ENCODE data around the gene PPP5C.
"Not testable (repeated sequence)": the region's sequence is repeated elsewhere in the genome, so short reads cannot be mapped to it uniquely, and the experiment has no call there.

PPP5C gene

GRCh38 chr19:46411088-46411924, 64.4 kb downstream of the PPP5C start:
- DNase-seq: no peak

GRCh38 chr19:46411925-46412649, 65.2 kb downstream of the PPP5C start:
- DNase-seq: no peak

DNA sequence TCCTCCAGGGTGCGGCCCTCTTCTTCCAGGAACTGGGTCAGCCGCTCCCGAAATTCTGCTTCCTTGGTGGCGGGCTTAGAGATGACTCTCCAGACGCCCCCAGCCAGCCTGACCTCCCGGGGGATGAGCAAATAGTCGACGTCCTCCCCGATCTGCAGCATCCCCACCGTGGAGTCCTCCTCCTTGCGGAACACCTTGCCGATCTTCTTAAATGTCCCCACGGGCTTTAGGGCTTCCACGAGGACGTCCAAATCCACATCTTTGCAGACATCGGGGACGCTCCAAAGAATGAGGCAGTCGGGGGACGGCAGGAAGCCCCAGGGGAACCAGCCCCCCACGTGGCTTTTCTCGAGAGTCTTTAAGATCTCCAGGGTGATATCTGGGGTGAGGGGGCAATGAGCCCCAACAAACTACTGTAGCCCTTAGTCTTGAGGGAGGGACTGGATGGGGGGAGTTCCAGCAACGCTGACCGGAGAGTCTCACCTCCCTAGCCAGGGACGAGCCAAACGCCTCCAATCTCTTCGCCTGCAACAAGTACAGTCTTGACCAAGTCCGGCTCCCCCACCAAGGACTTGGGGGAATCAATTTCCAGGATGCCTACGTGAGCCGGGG, 65.9 kb downstream of the PPP5C start:
- DNase-seq: no peak

DNA sequence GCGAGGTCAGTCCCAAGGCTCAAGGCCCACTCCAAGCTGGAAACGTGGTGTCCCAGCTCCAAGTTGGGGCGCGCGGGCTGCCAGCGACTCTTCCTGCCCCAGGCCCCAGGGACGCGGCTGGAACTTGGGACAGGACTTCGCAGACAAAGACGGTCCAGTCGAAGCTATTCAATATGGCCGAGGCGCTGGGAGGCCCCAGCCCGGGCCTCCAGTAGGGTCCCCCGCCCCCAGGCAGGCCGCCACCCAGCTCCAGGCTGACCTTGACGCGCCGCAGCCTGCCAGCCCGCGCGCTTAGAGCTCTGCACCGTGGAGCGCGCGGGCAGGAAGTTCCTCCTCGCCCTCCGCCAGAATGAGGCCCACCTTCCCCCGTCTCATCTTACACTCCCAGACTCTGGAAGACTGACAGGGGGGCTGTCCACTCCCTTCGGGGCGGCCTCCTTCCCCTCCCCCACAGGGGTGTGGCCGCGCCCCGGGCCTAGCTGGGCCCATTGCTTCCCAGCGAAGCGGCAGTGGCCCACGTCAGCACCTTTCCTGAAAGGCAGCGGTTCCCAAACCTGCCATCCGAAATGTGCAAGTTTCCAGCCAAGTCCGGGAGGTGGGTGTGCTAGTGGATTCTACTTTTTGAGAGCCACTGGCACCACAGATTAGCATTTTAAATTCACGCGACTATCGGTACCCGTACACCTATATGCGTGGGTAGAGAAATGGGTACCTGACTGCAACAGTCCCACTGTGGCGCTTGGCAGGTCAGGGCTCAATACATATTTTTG, 66.6 kb downstream of the PPP5C start, which contains the start of gene CCDC8:
TSS of gene CCDC8 (minus strand) at position 303 of the 770 bp plus-strand sequence. CDS start 754 bp downstream, outside the sequence.
- DNase-seq: no peak

DNA sequence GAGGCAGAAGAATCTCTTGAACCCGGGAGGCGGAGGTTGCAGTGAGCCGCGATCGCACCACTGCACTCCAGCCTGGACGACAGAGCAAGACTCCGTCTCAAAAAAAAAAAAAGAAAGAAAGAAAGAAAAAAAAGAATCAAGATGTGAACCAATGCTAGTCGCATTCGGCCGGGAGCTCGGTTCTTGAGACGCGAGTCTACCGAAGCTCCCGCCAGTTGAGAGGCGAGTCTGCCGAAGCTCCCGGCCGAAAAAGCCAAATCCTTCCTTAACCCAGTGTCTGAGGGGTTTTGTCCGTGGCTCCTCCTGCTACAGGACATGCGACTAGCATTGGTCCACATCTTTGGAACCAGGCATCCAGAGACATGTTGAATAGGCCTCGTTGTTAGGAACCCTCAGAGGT, 68.0 kb downstream of the PPP5C start:
- not testable (repeated sequence) for DNase-seq

DNA sequence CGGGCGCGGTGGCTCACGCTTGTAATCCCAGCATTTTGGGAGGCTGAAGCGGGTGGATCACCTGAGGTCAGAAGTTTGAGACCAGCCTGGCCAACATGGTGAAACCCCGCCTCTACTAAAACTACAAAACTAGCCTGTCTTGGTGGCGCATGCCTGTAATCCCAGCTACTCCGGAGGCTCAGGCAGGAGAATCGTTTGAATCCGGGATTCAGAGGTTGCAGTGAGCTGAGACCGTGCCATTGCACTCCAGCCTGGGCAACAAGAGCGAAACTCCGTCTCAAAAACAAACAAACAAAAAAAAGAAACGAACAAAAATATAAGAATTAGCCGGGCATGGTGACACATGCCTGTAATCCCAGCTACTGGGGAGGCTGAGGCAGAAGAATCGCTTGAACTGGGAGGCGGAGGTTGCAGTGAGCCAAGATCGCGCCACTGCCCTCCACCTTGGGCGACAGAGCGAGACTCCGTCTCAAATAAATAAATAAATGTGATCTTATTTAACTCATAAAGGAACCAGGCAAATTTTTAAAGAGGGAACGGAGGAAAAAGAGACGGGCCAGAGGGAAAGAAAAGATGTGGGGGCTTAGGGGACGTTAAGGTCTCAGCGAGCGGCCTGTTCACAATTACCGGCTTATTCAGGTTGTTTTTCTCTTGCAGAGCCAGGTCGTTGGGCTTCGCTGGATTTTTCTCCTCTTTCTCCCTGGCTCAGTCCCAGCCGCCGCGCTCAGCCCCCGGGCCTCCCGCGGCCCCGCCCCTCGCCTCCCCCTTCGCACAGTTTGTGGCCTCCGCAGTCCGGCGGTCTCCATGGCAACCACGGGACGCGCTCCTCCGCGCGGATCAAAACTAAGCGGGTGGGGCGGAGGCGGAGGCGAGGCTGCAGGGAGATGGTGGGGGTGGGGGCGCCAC, 69.2 kb downstream of the PPP5C start:
- DNase-seq: peak; percentile 65

DNA sequence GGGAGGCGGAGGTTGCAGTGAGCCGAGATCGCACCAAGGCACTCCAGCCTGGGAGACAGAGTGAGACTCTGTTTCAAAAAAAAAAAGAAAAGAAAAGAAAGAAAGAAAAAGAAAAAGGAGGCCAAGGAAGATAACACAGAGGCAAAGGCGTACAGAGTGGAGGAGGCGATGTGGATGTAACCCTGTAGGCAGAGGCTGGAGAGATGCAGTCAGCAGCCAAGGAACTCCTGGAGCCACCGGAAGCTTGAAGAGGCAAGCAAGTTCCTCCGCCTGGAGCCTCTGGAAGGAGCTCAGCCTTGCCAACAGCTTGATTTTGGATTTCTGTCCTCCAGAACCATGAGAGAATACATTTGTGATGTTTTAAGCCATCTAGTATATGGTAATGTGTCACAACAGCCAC, 73.2 kb downstream of the PPP5C start:
- no peak for DNase-seq

DNA sequence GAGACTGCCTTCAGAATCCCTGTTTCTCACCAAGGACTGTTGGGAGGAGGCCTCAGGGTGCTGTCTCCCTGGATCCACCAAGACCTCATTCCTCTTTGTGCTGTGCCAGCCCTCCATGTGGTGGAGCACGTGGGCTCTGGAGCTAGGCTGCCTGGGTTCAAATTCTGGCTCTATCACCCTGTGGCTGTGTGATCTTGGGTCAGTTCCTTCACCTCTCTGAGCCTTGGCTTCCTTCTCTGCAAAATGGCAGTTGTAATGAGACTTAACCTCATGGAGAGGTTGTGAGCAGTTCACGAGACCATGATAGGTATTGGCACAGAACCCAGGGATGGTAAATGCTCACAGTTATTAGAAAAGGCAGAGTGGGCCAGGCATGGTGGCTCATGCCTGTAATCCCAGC, 75.5 kb downstream of the PPP5C start:
- no peak for DNase-seq

- no peak for DNase-seq
These were observed 76.3 kb downstream of the PPP5C start for GRCh38 chr19:46423188-46423587.

- no peak for DNase-seq
These were observed 79.2 kb downstream of the PPP5C start for GRCh38 chr19:46426035-46426505.

DNA sequence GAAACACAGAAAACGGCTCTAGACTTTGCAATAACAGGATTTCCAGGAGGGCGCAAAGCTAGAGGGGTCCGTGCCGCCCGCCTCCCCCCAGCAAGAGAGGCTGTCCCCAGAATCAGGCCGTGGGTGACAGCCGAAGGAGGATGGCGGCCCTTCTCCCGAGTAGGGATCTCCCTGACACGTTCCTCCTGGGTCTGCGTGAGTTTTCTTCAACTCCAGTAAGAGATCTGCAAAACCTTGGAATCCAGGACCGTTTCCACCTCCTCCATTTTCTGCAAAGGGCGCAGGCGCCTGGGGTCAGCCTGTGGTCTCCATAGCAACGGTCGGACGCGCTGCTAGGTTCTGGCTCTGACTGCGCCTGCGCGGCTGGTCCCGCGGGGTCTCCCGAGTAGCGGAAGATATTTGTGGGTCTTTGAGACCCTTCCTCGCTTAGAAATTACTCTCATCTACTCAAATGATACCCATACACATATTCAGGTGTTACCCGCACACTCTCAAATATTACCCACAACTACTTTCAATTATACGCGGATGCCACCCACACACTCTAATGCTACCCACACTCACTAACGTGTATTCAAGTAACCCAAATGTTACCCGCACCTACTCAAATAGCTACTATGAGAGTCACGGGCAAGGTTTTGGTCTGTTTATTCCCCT, 79.7 kb downstream of the PPP5C start:
- peak; percentile 70 for DNase-seq

DNA sequence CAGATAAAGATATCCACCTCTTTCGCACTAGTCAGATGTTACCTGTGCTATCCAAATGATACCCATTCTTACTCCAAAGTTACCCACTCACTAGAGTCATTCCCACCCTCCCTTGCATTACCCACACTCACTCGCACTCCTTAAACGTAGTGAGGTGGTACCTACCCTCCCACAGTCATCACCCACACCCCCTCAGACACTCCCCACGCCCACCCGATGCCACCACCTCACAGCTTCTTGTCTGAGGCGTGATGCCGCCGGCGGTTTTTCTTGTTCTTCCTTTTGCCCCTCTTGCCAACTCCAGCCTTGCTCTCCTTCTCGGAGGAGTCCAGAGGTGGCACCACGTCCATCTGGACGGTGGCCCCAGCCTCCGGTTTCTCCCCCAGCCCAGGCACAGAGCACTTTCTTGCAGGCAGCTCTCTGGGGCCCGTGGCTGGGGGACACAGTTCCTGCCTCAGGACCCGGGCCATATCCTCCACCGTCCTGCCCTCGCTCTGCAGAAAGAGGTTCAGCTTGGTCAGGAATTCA, 80.7 kb downstream of the PPP5C start:
- no peak for DNase-seq

DNA sequence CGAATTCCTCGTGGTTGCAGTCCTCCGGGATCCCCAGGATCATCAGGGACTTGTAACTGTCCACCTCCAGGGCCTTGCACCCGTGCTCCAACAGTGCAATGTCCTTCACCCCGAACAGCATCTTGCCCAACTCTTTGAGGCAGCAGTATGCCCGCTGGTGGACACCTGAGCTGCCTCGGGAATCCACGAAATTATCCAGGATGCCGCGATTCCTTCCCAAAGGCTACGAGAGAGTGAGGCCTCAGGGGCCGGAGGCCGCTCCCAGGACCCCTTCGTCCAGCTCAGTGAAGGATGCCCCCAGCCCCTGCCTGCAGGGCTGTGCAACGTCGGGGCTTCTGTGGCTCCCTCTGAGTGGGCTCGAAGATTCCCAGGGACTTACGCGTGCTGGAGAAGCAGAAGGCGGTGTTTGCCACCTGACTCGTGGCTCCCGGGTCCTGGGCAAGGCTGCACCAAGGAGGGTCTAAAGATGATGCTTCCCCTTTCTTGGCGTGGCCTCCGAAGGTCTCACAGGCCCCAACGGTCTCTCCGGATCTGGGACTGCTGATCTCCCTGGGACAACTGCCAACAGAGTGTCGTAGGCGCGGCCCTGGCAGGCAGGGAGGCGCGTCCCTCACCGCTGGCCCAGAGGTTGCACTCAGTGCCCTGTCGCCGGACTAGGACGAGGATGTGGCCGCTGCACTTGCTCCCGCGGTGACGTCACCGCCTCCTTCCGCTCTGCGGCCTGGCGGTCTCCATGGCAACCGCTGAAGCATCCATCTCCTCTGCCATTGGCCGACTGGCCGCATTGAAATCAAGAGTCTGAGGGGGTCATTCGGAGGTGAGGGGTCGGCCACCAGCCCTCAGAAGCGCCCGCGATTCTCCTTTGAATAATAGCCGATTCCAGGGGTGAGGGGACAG, 81.6 kb downstream of the PPP5C start, which contains the start of gene PNMA8C:
TSS of gene PNMA8C (minus strand) at position 698 of the 897 bp plus-strand sequence. CDS start at position 121, 577 bp downstream.
- no peak for DNase-seq

- DNase-seq: no peak
These were observed 83.1 kb downstream of the PPP5C start for GRCh38 chr19:46429999-46430398.

GRCh38 chr19:46431824-46432223, 84.9 kb downstream of the PPP5C start:
- no peak for DNase-seq

- DNase-seq: not testable (repeated sequence)
These were observed 86.6 kb downstream of the PPP5C start for GRCh38 chr19:46433470-46433869.

DNA sequence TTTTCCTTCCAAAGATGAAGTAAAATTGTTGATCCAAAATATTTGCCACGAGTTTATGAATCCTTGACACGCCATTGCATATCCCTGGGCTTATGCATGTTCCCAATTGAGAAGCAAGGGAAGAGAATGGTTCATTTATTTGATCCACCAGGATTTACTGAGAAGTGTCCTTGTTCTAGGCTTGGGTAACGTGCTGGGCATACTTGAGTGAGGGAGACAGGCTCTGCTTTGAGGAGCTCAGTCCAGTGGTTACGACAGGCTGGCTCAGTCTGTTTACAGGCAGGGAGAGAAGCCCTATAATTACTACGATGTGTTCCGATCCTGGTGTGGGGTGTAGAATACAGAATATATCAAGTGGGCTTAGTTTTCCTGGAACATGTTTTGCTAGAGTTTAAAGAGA, 88.1 kb downstream of the PPP5C start:
- DNase-seq: no peak

DNA sequence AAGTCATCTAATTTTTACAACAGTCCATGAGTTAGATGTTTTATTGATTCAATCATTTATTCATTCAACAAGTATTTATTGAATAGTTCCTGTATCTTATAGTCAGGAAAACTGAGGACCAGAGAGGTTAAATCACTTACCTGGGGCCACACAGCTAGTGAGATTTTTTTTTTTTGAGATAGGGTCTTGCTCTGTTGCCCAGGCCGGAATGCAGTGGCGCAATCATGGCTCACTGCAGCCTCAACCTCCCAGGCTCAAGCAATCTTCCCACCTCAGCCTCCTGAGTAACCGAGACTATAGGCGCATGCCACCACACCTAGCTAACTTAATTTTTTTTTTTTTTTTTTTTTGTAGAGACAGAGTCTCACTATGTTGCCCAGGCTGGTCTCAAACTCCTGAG, 88.8 kb downstream of the PPP5C start:
- not testable (repeated sequence) for DNase-seq
